K562 (cell line): Measurements from ENCODE around the gene RPS10. TPM values are rescaled to one million over a fixed set of nuclear protein-coding genes. Genes with fewer than 3 reads are reported as not detected.
A peak's percentile ranks its signal among the peaks of the same experiment; 100 is the strongest.

Experiments used
- ATAC-seq: fragments of 200-7000 bp; cut with Tn5 transposase; 3 replicates; pipeline ENCODE4 v1.9.1; 2020; ENCODE audit warnings: moderate library complexity
- BruUV-seq: library from RNA; stranded (reverse); fragments of 400-500 nt; replicated peaks from 2 replicates; lab custom pipeline; 2021; lab: Mats Ljungman, UMichigan
- CTCF ChIA-PET: fragments of 300-600 bp; formaldehyde crosslinking; extraction: SDS; loops from one replicate; lab custom pipeline; 2021; ENCODE audit warnings: low intra/inter-chr PET ratio; lab: Yijun Ruan, JAX
- POLR2A ChIA-PET: fragments of 300-600, 350-650 bp; sonication (Branson Sonifier 250); formaldehyde crosslinking; extraction: SDS; loops from one replicate; lab custom pipeline; 2021; ENCODE audit warnings: antibody characterized with exemption, inconsistent platforms; lab: Yijun Ruan, JAX
- DNase-seq, 4 experiments: peaks; one replicate each; pipeline versions ENCODE4 v3.0.0 to v3.0.0-alpha.2; 2011 to 2018; ENCODE audit warnings: low spot score in 3 of 4, mixed read lengths in 3 of 4; ENCODE audit errors: extremely low read depth in 1 of 4
- FAIRE-seq: peaks from 2 replicates; lab custom pipeline; 2011; peaks lifted over from hg19 to GRCh38; lab: Jason Lieb, UNC
- H2AFZ ChIP-seq: 2 replicates; pipeline ENCODE4 v1.6.0; 2011; ENCODE audit warnings: low read depth, low read length, control low read depth, inconsistent platforms
- H3K27ac ChIP-seq: fragments of 200-600 bp; 3 replicates; pipeline ENCODE4 v1.8.0; 2011; ENCODE audit warnings: low read depth, mild to moderate bottlenecking, control low read depth, inconsistent platforms, low read length, moderate library complexity, mixed read lengths; ENCODE audit errors: extremely low read depth
- H3K27me3 ChIP-seq, 2 experiments: fragments of 300-600 bp in 1 of 2; 2 replicates in 1 of 2; 3 replicates in 1 of 2; pipeline versions ENCODE4 v1.6.0 to v1.8.0; 2011; ENCODE audit warnings: inconsistent platforms in 2 of 2, low read length in 2 of 2, mild to moderate bottlenecking in 1 of 2, mixed read lengths in 1 of 2, moderate library complexity in 1 of 2; ENCODE audit not compliant: control insufficient read depth in 2 of 2, insufficient read depth in 2 of 2
- H3K36me3 ChIP-seq: fragments of 300-600 bp; 3 replicates; pipeline ENCODE4 v1.8.0; 2011; ENCODE audit warnings: mild to moderate bottlenecking, low read length, inconsistent platforms; ENCODE audit not compliant: control insufficient read depth, insufficient read depth
- H3K4me1 ChIP-seq, 2 experiments: fragments of 200-600 bp in 1 of 2; replicated peaks in 1 of 2; 2 replicates in 1 of 2; 3 replicates in 1 of 2; pipeline versions ENCODE4 v1.5.1 to v1.8.0; 2011; ENCODE audit warnings: inconsistent platforms in 2 of 2, low read length in 2 of 2, mild to moderate bottlenecking in 1 of 2, mixed read lengths in 1 of 2, moderate library complexity in 1 of 2; ENCODE audit not compliant: control insufficient read depth in 2 of 2, insufficient read depth in 2 of 2
- H3K4me2 ChIP-seq: 2 replicates; pipeline ENCODE4 v1.6.1; 2011; ENCODE audit warnings: low read length, control low read depth, inconsistent platforms, mixed read lengths; ENCODE audit not compliant: insufficient read depth
- H3K4me3 ChIP-seq: fragments of 200-600 bp; sonication (generic), shearing (Covaris generic); 2 replicates; pipeline ENCODE4 v1.5.1; 2016; ENCODE audit warnings: control low read depth, inconsistent platforms
- H3K79me2 ChIP-seq: fragments of 200-600 bp; 3 replicates; pipeline ENCODE4 v1.8.0; 2011; ENCODE audit warnings: low read length, inconsistent platforms; ENCODE audit not compliant: control insufficient read depth, insufficient read depth
- H3K9ac ChIP-seq, 2 experiments: 2 replicates each; pipeline versions ENCODE4 v1.6.0 to v1.6.1; 2011; ENCODE audit warnings: low read depth in 2 of 2, low read length in 2 of 2, control low read depth in 1 of 2, inconsistent platforms in 1 of 2, mild to moderate bottlenecking in 1 of 2, mixed read lengths in 1 of 2; ENCODE audit not compliant: insufficient read depth in 1 of 2
- H3K9me1 ChIP-seq: one replicate; pipeline ENCODE4 v1.6.0; 2011; ENCODE audit warnings: inconsistent platforms, mild to moderate bottlenecking, low read length, moderate library complexity; ENCODE audit not compliant: control insufficient read depth, insufficient read depth
- H3K9me3 ChIP-seq: replicated peaks from 2 replicates; pipeline ENCODE4 v1.5.1; 2011; ENCODE audit warnings: low read depth, low read length, inconsistent platforms; ENCODE audit not compliant: control insufficient read depth, insufficient read depth
- H4K20me1 ChIP-seq: replicated peaks from 2 replicates; pipeline ENCODE4 v1.6.1; 2011; ENCODE audit warnings: low read length, inconsistent platforms, mixed read lengths; ENCODE audit not compliant: control insufficient read depth, insufficient read depth
- CBFA2T2 ChIP-seq: fragments of 450-650 bp; conservative IDR thresholded peaks from 2 replicates; pipeline ENCODE4 v1.6.1; 2017; ENCODE audit warnings: mild to moderate bottlenecking
- CHCHD3 ChIP-seq: fragments of 250-450 bp; sonication (Bioruptor Pico); IDR thresholded peaks from 2 replicates; pipeline ENCODE4 v2.1.2; 2022; ENCODE audit warnings: mild to moderate bottlenecking
- E2F6 ChIP-seq, 2 experiments: IDR thresholded peaks; 2 replicates each; pipeline ENCODE4 v1.6.1; 2011; ENCODE audit warnings: borderline replicate concordance in 1 of 2, control low read depth in 1 of 2, low read depth in 1 of 2, low read length in 1 of 2, mild to moderate bottlenecking in 1 of 2, mixed read lengths in 1 of 2, moderate library complexity in 1 of 2; ENCODE audit not compliant: insufficient read depth in 1 of 2, insufficient read length in 1 of 2, poor library complexity in 1 of 2, severe bottlenecking in 1 of 2; ENCODE audit errors: extremely low read depth in 1 of 2
- HNRNPH1 ChIP-seq: fragments of 200-400 bp; formaldehyde crosslinking; optimal IDR thresholded peaks from 2 replicates; pipeline ENCODE3; 2017; ENCODE audit warnings: low read depth, mild to moderate bottlenecking, low read length, moderate library complexity
- MEIS2 ChIP-seq: fragments of 450-650 bp; IDR thresholded peaks from 2 replicates; pipeline ENCODE4 v1.6.1; 2014; ENCODE audit warnings: mild to moderate bottlenecking; ENCODE audit not compliant: partially characterized antibody
- PBX2 ChIP-seq, 2 experiments: IDR thresholded peaks in 1 of 2; conservative IDR thresholded peaks in 1 of 2; 2 replicates each; pipeline ENCODE4 v1.6.1; 2016; ENCODE audit warnings: low read depth in 2 of 2, mild to moderate bottlenecking in 1 of 2, missing compliant biosample characterization in 1 of 2, missing genetic modification characterization in 1 of 2, moderate library complexity in 1 of 2
- PKNOX1 ChIP-seq: fragments of 450-650 bp; IDR thresholded peaks from 2 replicates; pipeline ENCODE4 v1.6.1; 2016
- TARDBP ChIP-seq: fragments of 450-650 bp; IDR thresholded peaks from 2 replicates; pipeline ENCODE4 v1.6.1; 2016
- TFE3 ChIP-seq: fragments of 450-650 bp; formaldehyde crosslinking; IDR thresholded peaks from 2 replicates; pipeline ENCODE4 v1.4.0; 2020; ENCODE audit warnings: mild to moderate bottlenecking, mixed read lengths
- ZNF184 ChIP-seq: sonication (generic); formaldehyde crosslinking; IDR thresholded peaks from 2 replicates; pipeline ENCODE4 v1.5.0; 2020; ENCODE audit warnings: missing genetic modification reagents
- ZNF23 ChIP-seq: fragments of 250-450 bp; sonication (Bioruptor Pico); IDR thresholded peaks from 2 replicates; pipeline ENCODE4 v1.4.0; 2020; ENCODE audit warnings: mild to moderate bottlenecking
- WGBS: fragments of 100-300 bp; shearing (Covaris generic); methylation state at CpG from one replicate; pipeline ENCODE4 v1.1.6; 2016; ENCODE audit warnings: low coverage, mixed read lengths; ENCODE audit not compliant: insufficient coverage; ENCODE audit errors: missing lambda C conversion rate; 5-methylcytosine and 5-hydroxymethylcytosine counted together
- in situ Hi-C: fragments of 300-500 bp; cut with MboI; formaldehyde crosslinking; loops from 4 replicates; pipeline ENCODE4 v1.15.0; 2018; ENCODE audit warnings: inconsistent platforms, mixed read lengths
- intact Hi-C: fragments of 100-400 bp; cut with micrococcal nuclease; formaldehyde crosslinking; loops from 2 replicates; pipeline ENCODE4 v1.14.2; 2022
- polyA plus RNA-seq, 8 experiments: library from polyadenylated mRNA; depleted of rRNA in 4 of 8; stranded (reverse) in 5 of 8; unstranded in 3 of 8; fragments of >200 nt; fragmentation: Nextera tagmentation in 2 of 8; fragmentation: Illumina TruSeq in 1 of 8; extraction: Ambion mirVana in 2 of 8; extraction: Trizol in 1 of 8; gene quantifications; 2 replicates each; pipeline versions ENCODE4 v1.2.1 to v1.2.3, GENCODE V29; 2011 to 2014; ENCODE audit warnings: inconsistent platforms in 1 of 8, missing spikeins in 1 of 8
- total RNA-seq, 7 experiments: library from RNA; depleted of rRNA in 6 of 7; stranded (reverse); fragments of >200 nt in 6 of 7; fragmentation: Illumina TruSeq in 2 of 7; extraction: Trizol in 2 of 7; gene quantifications; 2 replicates each; pipeline versions ENCODE4 v1.2.1 to v1.2.3, GENCODE V29; 2011 to 2021; ENCODE audit warnings: low replicate concordance in 1 of 7

RPS10 gene
- total and polyA plus RNA-seq, 9 of the 15 experiments (the other 6 are each of a cell fraction or from before 2014, with no cell fraction given) = 2,680 to 5,251 (median 3,876) TPM

GRCh38 chr6:34475238-34475682 is 49.4 kb upstream of the RPS10 start:
- Histone ChIP-seq H4K20me1 (no peaks in the 10 kb centered on the region), H3K4me1 (peaks cover 0 to 4% of the 10 kb centered on the region in 2 experiments; a peak in 4 of 5 replicates), H3K4me3 (no peak overlapping the region), H2AFZ (no peak overlapping the region), H3K4me2 (no peak overlapping the region), H3K27ac (no peak overlapping the region), H3K9ac (peak overlapping the region in 1 of 2 experiments; percentile 41; a peak in 1 of 4 replicates), H3K36me3 (no peaks in the 10 kb centered on the region), H3K27me3 (no peaks in the 10 kb centered on the region; a peak in 1 of 5 replicates), H3K9me1 (no peaks in the 10 kb centered on the region), H3K9me3 (no peaks in the 10 kb centered on the region), H3K79me2 (no peaks in the 10 kb centered on the region)
- TF ChIP-seq E2F6 (IDR thresholded peaks at IDR 0.05; ENCODE audit: borderline replicate concordance in 1 of 2, extremely low read depth in 1 of 2, insufficient read depth in 1 of 2, insufficient read length in 1 of 2, low read depth in 1 of 2, low read length in 1 of 2, poor library complexity in 1 of 2, severe bottlenecking in 1 of 2) (peak in 1 of 2 experiments; percentile 31), ZNF23 (CRISPR knock-in tag) (no peak), CBFA2T2 (no peak), TFE3 (no peak), CHCHD3 (CRISPR knock-in tag) (no peak), MEIS2 (peak; percentile 79), ZNF184 (CRISPR knock-in tag) (no peak), HNRNPH1 (no peak), PBX2 (CRISPR knock-in tag; IDR thresholded peaks at IDR 0.05; ENCODE audit: low read depth) (no peak), PBX2 (tag; conservative IDR thresholded peaks at IDR 0.05; ENCODE audit: low read depth) (peak; percentile 60), PKNOX1 (peak; percentile 72), TARDBP (no peak)
- ChIA-PET CTCF (no interaction called here), POLR2A (interaction anchor here (0.6 to 2.3 kb wide), 8 partner anchors 9 to 549 kb away, joined by 3 to 10 read pairs (median 4); partner anchors contain the start of gene PACSIN1)
- FAIRE-seq (no peak), DNase-seq (no peak), ATAC-seq (peak; percentile 24; the same call in 1 of the 3 replicates)
- in situ Hi-C loops (no loop called here), intact Hi-C loops (no loop called here)
- BruUV-seq = no TSS peak
- 12% methylated on average over 5 of the region's 5 CpGs for WGBS
